GM12878 (cell line): Measurements from ENCODE around the gene RASGRP3. TPM values are rescaled to one million over a fixed set of nuclear protein-coding genes. Genes with fewer than 3 reads are reported as not detected.

ENCODE experiments used
- ATAC-seq: fragments of 200-7000 bp; cut with Tn5 transposase; 3 replicates; pipeline ENCODE4 v1.9.1; 2020; ENCODE audit warnings: mild to moderate bottlenecking, moderate library complexity
- BruUV-seq: library from RNA; stranded (reverse); fragments of 400-500 nt; replicated peaks from 2 replicates; lab custom pipeline; 2021; lab: Mats Ljungman, UMichigan
- CTCF ChIA-PET: fragments of 300-600 bp; sonication (Branson Sonifier 250); formaldehyde crosslinking; extraction: SDS; loops from one replicate; lab custom pipeline; 2021; ENCODE audit warnings: inconsistent platforms; lab: Yijun Ruan, JAX
- POLR2A ChIA-PET: fragments of 350-600 bp; formaldehyde crosslinking; extraction: SDS; loops from one replicate; lab custom pipeline; 2021; ENCODE audit warnings: inconsistent platforms; lab: Charles Lee
- RAD21 ChIA-PET: fragments of 300-600 bp; sonication (Branson Sonifier 250); formaldehyde crosslinking; loops from one replicate; lab custom pipeline; 2023; ENCODE audit warnings: antibody characterized with exemption; ENCODE audit not compliant: unreplicated experiment; lab: Charles Lee
- SMC1A ChIA-PET: fragments of 300-600 bp; sonication (Branson Sonifier 250); formaldehyde crosslinking; loops from one replicate; lab custom pipeline; 2023; ENCODE audit not compliant: unreplicated experiment, uncharacterized antibody; lab: Charles Lee
- DNase-seq: peaks from one replicate; pipeline ENCODE4 v3.0.0-alpha.2; 2011; ENCODE audit warnings: low read depth, low spot score
- FAIRE-seq: peaks from 3 replicates; lab custom pipeline; 2011; peaks lifted over from hg19 to GRCh38; lab: Jason Lieb, UNC
- H2AFZ ChIP-seq: 2 replicates; pipeline ENCODE4 v1.6.0; 2011; ENCODE audit warnings: low read depth, low read length, control low read depth; ENCODE audit not compliant: control insufficient read depth
- H3K27ac ChIP-seq: 2 replicates; pipeline ENCODE4 v1.5.1; 2011; ENCODE audit warnings: control low read depth; ENCODE audit not compliant: control insufficient read depth, insufficient read depth
- H3K27me3 ChIP-seq, 2 experiments: replicated peaks in 1 of 2; 2 replicates each; pipeline versions ENCODE4 v1.6.0 to v1.6.1; 2011; ENCODE audit warnings: low read length in 1 of 2; ENCODE audit not compliant: control insufficient read depth in 2 of 2, insufficient read depth in 2 of 2
- H3K36me3 ChIP-seq, 2 experiments: 2 replicates each; pipeline ENCODE4 v1.5.1; 2011; ENCODE audit warnings: low read length in 1 of 2; ENCODE audit not compliant: control insufficient read depth in 2 of 2, insufficient read depth in 2 of 2
- H3K4me1 ChIP-seq: 2 replicates; pipeline ENCODE4 v1.6.1; 2011; ENCODE audit warnings: mild to moderate bottlenecking, low read length, moderate library complexity, mixed read lengths; ENCODE audit not compliant: control insufficient read depth, insufficient read depth
- H3K4me2 ChIP-seq: 2 replicates; pipeline ENCODE4 v1.6.0; 2011; ENCODE audit warnings: control low read depth; ENCODE audit not compliant: control insufficient read depth, insufficient read depth
- H3K4me3 ChIP-seq: fragments of 200-600 bp; sonication (generic); 2 replicates; pipeline ENCODE4 v1.5.1; 2016
- H3K79me2 ChIP-seq: 2 replicates; pipeline ENCODE4 v1.6.0; 2011; ENCODE audit warnings: low read length; ENCODE audit not compliant: control insufficient read depth, insufficient read depth
- H3K9ac ChIP-seq: 2 replicates; pipeline ENCODE4 v1.8.0; 2011; ENCODE audit warnings: low read length, control low read depth, mixed read lengths; ENCODE audit not compliant: control insufficient read depth, insufficient read depth
- H3K9me3 ChIP-seq: replicated peaks from 3 replicates; pipeline ENCODE4 v1.5.1; 2011; ENCODE audit warnings: mild to moderate bottlenecking, low read length; ENCODE audit not compliant: control insufficient read depth, insufficient read depth
- H4K20me1 ChIP-seq: 2 replicates; pipeline ENCODE4 v1.6.0; 2011; ENCODE audit not compliant: control insufficient read depth, insufficient read depth
- MEF2B ChIP-seq: fragments of 450-650 bp; IDR thresholded peaks from 2 replicates; pipeline ENCODE4 v1.6.1; 2018; ENCODE audit warnings: mild to moderate bottlenecking, moderate library complexity; ENCODE audit not compliant: partially characterized antibody, poor library complexity, severe bottlenecking
- STAT1 ChIP-seq: fragments of 450-650 bp; conservative IDR thresholded peaks from 2 replicates; pipeline ENCODE4 v1.6.1; 2014; ENCODE audit warnings: antibody characterized with exemption, mild to moderate bottlenecking
- ZNF622 ChIP-seq: fragments of 450-650 bp; IDR thresholded peaks from 2 replicates; pipeline ENCODE4 v1.6.1; 2017; ENCODE audit warnings: mild to moderate bottlenecking, inconsistent platforms
- WGBS: methylation state at CpG from one replicate; pipeline ENCODE4 v1.1.6; 2016; ENCODE audit warnings: low lambda C conversion rate; ENCODE audit not compliant: insufficient replicate concordance, insufficient coverage; ENCODE audit errors: missing lambda C conversion rate; 5-methylcytosine and 5-hydroxymethylcytosine counted together
- in situ Hi-C: fragments of 300-500 bp; cut with MboI; formaldehyde crosslinking; loops from 9 replicates; pipeline ENCODE4 v1.14.3; 2018; ENCODE audit warnings: mixed read lengths
- intact Hi-C: fragments of 100-400 bp; cut with micrococcal nuclease; formaldehyde crosslinking; loops from one replicate; pipeline ENCODE4 v1.14.2; 2022; ENCODE audit not compliant: unreplicated experiment
- polyA plus RNA-seq, 11 experiments: library from polyadenylated mRNA; depleted of rRNA in 4 of 11; unstranded in 6 of 11; stranded (reverse) in 5 of 11; fragments of >200 nt; fragmentation: Nextera tagmentation in 4 of 11; fragmentation: Illumina TruSeq in 1 of 11; extraction: Ambion mirVana in 4 of 11; extraction: Trizol in 1 of 11; gene quantifications; 1 replicate in 1 of 11; 2 replicates in 10 of 11; pipeline versions ENCODE4 v1.2.1 to v1.2.3, GENCODE V29; 2011 to 2016; ENCODE audit warnings: inconsistent platforms in 2 of 11, missing spikeins in 2 of 11, low read depth in 1 of 11
- total RNA-seq, 4 experiments: library from RNA; depleted of rRNA in 3 of 4; stranded (reverse); fragments of >200 nt in 3 of 4; fragmentation: Illumina TruSeq in 1 of 4; extraction: Trizol in 1 of 4; gene quantifications; 2 replicates each; pipeline versions ENCODE4 v1.2.1 to v1.2.3, GENCODE V29; 2013 to 2021
- TF ChIP-seq, protein P1 (sequence below): IDR thresholded peaks from 2 replicates; pipeline ENCODE4 v1.6.1; 2012; ENCODE audit warnings: mild to moderate bottlenecking, low read depth, low read length

Gene RASGRP3
- total and polyA plus RNA-seq, 10 of the 15 experiments (the other 5 are each of a cell fraction or from before 2014, with no cell fraction given) = 31.6 to 106 (median 64.7) TPM

DNA sequence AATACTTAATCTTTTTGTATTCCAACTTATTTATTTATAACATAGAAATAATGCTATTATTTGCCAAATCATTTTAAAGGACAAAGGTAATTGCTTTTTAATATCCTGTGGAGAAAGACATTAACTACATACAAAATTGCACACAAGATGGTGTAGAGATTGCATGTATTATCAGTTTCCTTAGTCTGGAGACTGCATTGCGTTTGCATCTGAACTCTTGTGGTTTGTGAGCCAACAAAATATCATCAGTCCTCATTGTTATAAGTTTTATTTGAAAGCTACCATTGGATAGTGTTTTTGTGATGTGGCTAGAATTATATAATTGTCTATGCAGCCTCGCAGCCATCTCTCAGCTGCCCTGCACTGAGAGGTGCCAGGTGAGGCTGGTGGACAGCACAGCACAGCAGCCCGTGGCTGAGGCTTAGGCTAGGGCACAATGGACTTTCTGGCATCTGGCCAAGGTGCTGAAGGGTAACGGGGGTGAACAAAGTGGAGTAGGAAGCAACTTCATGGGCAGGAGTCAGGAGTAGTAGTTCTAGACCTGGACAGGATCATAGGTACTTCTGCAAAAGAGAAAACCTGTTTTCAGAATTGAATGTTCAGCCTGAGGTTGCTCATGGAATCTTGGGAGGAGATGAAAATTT is 15.1 kb downstream of the RASGRP3 start:
- in situ Hi-C loops = loop anchor here (25.0 kb wide), 1 partner anchor 1196 kb away; no protein-coding TSS in a partner anchor
- Histone ChIP-seq H3K36me3 (peaks cover 0 to 9% of the 10 kb centered on the region in 2 experiments; a peak in 3 of 4 replicates), H3K9ac (no peak overlapping the region), H4K20me1 (no peaks in the 10 kb centered on the region), H3K4me2 (peak overlapping the region; percentile 63), H2AFZ (no peak overlapping the region), H3K79me2 (peaks cover 98% of the 10 kb centered on the region), H3K4me3 (no peak overlapping the region), H3K4me1 (peaks cover 87% of the 10 kb centered on the region), H3K27ac (peak overlapping the region; percentile 69), H3K9me3 (peaks cover 2% of the 10 kb centered on the region; the same call in 2 of the 3 replicates), H3K27me3 (no peaks in the 10 kb centered on the region)
- SMC1A ChIA-PET = interaction anchor here (15.4 kb wide), 1 partner anchor 12 kb away, joined by 258 read pairs; the partner anchor contains the start of gene RASGRP3
- under 1% methylated on average over 4 of the region's 4 CpGs for WGBS
- TF ChIP-seq ZNF622 (no peak), MEF2B (no peak), STAT1 (no peak)
- TF ChIP-seq, protein P1, sequence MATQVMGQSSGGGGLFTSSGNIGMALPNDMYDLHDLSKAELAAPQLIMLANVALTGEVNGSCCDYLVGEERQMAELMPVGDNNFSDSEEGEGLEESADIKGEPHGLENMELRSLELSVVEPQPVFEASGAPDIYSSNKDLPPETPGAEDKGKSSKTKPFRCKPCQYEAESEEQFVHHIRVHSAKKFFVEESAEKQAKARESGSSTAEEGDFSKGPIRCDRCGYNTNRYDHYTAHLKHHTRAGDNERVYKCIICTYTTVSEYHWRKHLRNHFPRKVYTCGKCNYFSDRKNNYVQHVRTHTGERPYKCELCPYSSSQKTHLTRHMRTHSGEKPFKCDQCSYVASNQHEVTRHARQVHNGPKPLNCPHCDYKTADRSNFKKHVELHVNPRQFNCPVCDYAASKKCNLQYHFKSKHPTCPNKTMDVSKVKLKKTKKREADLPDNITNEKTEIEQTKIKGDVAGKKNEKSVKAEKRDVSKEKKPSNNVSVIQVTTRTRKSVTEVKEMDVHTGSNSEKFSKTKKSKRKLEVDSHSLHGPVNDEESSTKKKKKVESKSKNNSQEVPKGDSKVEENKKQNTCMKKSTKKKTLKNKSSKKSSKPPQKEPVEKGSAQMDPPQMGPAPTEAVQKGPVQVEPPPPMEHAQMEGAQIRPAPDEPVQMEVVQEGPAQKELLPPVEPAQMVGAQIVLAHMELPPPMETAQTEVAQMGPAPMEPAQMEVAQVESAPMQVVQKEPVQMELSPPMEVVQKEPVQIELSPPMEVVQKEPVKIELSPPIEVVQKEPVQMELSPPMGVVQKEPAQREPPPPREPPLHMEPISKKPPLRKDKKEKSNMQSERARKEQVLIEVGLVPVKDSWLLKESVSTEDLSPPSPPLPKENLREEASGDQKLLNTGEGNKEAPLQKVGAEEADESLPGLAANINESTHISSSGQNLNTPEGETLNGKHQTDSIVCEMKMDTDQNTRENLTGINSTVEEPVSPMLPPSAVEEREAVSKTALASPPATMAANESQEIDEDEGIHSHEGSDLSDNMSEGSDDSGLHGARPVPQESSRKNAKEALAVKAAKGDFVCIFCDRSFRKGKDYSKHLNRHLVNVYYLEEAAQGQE = peak; percentile 87
- no peak for FAIRE-seq
- POLR2A ChIA-PET = interaction anchor here (3.0 kb wide), 1 partner anchor 15 kb away, joined by 16 read pairs; the partner anchor contains the start of gene RASGRP3
- intact Hi-C loops = loop anchor here (10.0 kb wide), 1 partner anchor 1127 kb away; no protein-coding TSS in a partner anchor
- no peak for ATAC-seq
- no peak for DNase-seq
- no TSS peak for BruUV-seq
- RAD21 ChIA-PET = interaction anchor here (15.9 kb wide), 1 partner anchor 12 kb away, joined by 222 read pairs; the partner anchor contains the start of gene RASGRP3
- CTCF ChIA-PET = no interaction called here
